IPS-18a (cell line): ENCODE results near the gene PPDPF.
A peak's percentile ranks its signal among the peaks of the same experiment; 100 is the strongest.

Experiments
- H3K27ac ChIP-seq: one replicate; pipeline ENCODE4 v1.5.1; 2013; ENCODE audit warnings: low read length
- H3K27me3 ChIP-seq: one replicate; pipeline ENCODE4 v1.6.1; 2013; ENCODE audit warnings: mild to moderate bottlenecking, low read length; ENCODE audit not compliant: control insufficient read depth, insufficient read depth
- H3K36me3 ChIP-seq: one replicate; pipeline ENCODE4 v1.6.1; 2013; ENCODE audit warnings: low read depth, low read length; ENCODE audit not compliant: control insufficient read depth
- H3K4me1 ChIP-seq: one replicate; pipeline ENCODE4 v1.6.1; 2013; ENCODE audit warnings: low read depth, low read length; ENCODE audit not compliant: control insufficient read depth
- H3K4me3 ChIP-seq: one replicate; pipeline ENCODE4 v1.5.1; 2013; ENCODE audit warnings: low read length
- H3K9ac ChIP-seq: one replicate; pipeline ENCODE4 v1.6.1; 2013; ENCODE audit warnings: mild to moderate bottlenecking, low read length, moderate library complexity
- H3K9me3 ChIP-seq: one replicate; pipeline ENCODE4 v1.6.1; 2013; ENCODE audit warnings: low read depth, low read length; ENCODE audit not compliant: control insufficient read depth

PPDPF gene

GRCh38 chr20:63497138-63497945 lies 23.2 kb upstream of the PPDPF start:
- Histone ChIP-seq H3K9ac (no peak overlapping the region), H3K9me3 (no peaks in the 10 kb centered on the region), H3K27me3 (peaks cover 55% of the 10 kb centered on the region), H3K36me3 (no peaks in the 10 kb centered on the region), H3K4me1 (peaks cover 4% of the 10 kb centered on the region), H3K27ac (no peak overlapping the region), H3K4me3 (peak overlapping the region; percentile 27)

DNA sequence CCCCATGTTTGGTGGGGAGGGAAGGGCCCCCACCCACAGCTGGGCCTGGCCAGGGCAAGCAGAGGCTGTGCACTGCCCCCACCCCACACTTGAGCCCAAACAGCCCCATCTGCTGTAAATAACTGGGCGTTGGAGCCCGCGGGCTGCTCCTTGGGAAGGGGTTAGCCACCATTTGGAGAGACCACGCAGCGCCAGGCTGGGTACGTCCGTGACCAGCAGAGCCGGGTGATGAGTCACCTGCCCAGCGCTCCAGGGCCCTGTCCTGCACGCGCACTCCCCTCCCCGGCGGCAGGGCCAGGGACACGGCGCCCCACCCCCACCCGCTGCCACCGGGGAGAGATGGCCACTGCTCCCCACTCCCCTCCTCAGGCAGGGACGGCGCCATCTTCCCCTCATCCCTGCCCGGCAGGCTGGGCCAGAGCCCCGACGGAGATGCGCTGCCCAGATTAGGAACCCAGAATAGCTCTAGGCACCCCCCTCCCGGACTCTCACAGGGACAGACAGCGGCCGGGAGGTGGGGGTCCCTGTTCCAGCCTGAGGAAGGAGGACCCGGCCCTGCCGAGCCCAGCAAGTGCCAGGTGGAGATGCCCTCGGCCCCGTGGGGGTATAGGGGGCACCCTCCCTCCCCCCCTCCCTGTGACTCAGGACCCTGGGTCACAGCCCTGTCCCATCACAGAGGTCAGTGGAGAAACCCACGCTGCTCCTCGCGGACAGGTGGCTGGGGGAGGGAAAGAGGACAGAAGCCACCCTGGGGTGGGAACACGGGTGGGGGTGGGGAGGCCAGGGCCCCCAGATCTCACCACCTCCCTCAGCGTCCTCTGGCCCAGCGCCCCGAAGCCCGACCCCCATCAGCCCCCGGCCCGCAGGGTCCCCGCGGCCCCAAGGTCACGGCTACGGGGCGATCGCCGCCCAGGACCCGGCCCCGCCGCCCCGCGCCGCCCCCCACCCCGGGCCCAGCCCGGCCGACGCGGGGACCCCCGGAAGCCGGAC lies 22.3 kb upstream of the PPDPF start:
- H3K36me3 ChIP-seq = no peaks in the 10 kb centered on the region
- H3K9ac ChIP-seq = no peak overlapping the region
- no peaks in the 10 kb centered on the region for H3K9me3 ChIP-seq
- no peak overlapping the region for H3K27ac ChIP-seq
- peak overlapping the region; percentile 27 for H3K4me3 ChIP-seq
- peaks cover 55% of the 10 kb centered on the region for H3K27me3 ChIP-seq
- H3K4me1 ChIP-seq = peaks cover 4% of the 10 kb centered on the region

DNA sequence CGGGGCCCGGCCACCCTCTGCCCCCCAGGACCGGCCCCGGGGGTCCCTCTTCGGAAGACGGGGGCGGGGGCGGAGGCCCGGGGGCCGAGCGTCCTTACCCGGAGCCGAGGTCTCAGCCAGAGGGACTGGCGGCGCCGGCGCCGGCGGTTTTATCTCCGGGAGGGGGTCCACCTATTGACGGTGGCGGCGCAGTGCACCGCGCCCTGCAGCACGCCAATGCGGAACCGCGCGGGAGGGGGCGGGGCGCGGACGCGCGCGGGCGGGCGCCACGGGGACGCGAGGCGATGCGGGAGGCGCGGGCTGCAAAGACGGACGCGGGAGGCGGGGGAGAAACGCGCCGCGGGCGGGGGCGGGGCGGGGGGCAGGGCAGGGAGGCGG lies 21.6 kb upstream of the PPDPF start, which contains the start of gene EEF1A2:
Gene EEF1A2 (minus strand): TSS at position 124 of the 378 bp plus-strand sequence. CDS start 1,320 bp downstream, outside the sequence.
- H3K4me3 ChIP-seq = peak within 1 kb of the TSS; percentile 33
- H3K27ac ChIP-seq = no peak within 1 kb of the TSS
- H3K36me3 ChIP-seq = no peaks in the 10 kb centered on the region
- peaks cover 60% of the 10 kb centered on the region for H3K27me3 ChIP-seq
- no peak within 1 kb of the TSS for H3K9ac ChIP-seq
- no peaks in the 10 kb centered on the region for H3K9me3 ChIP-seq
- peaks cover 4% of the 10 kb centered on the region for H3K4me1 ChIP-seq

DNA sequence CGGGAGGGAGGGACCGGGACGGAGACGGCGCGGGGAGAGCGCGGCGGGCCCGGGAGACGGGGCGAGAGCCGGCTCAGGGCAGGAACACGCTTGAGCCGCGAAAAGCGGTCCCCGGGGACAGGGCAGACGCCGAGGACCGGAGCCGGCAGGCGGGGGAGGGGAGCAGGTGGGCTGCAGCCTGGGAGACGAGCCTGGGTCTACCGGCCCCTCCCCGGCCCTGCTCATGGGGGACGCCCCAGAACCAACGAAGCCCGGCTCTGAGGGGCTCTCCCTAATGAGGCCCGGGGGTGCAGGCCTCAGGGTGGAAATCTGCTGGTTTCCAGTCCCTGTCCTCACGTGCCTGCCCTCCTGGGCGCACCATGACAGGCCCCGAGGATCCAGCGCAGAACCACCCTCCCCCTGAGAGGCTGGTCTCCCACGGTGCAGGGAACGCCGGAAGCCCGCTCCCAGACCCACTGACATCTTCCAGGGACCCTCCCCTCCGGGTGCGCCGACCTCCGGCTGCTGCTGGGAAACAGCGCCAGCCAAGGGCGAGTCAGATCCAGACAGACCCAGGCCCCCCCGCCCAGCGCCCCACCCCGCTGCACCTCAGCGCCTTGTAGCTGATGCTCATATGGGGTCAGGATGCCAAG lies 21.1 kb upstream of the PPDPF start:
- Histone ChIP-seq H3K4me3 (peak overlapping the region; percentile 33), H3K9me3 (no peaks in the 10 kb centered on the region), H3K36me3 (no peaks in the 10 kb centered on the region), H3K27me3 (peaks cover 65% of the 10 kb centered on the region), H3K27ac (no peak overlapping the region), H3K9ac (no peak overlapping the region), H3K4me1 (peaks cover 4% of the 10 kb centered on the region)

DNA sequence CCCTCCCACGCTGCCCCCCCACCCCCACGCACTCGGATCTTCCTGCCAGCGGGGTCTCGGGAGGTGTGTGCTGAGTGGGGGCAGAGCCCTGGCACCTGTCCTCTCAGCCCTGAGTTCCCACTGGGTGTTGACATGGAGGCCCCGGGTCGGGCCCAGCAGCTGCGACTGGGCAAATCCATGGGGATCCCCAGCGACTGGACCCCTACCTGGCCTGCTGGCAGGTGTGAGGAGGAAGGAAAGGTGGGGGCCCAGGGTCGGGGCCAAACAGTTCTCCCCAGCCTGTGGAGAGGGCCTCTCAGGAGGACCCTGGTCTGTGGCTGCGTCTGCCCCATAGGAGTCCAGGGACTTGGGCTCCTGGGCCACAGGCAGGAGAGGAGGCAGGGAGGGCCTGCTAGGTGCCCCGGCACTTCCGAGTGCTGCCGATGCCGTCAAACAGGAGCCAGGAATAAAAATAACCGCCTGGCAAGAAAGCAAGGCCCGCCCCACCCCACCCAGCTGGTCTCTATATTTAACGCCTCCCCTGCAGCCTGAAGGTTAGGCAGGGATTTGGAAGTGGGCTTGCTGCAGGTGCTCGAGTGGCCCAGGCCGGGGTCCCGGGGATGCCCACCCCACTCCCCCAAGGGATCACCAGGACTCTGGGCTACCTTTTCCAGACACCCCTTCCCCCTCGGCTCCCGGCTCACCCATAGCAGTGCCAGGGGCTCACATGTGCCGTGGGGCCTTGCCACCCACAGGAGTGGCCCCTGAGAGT lies 20.2 kb upstream of the PPDPF start:
- no peak overlapping the region for H3K9ac ChIP-seq
- H3K36me3 ChIP-seq = no peaks in the 10 kb centered on the region
- H3K4me3 ChIP-seq = no peak overlapping the region
- no peaks in the 10 kb centered on the region for H3K9me3 ChIP-seq
- H3K27ac ChIP-seq = no peak overlapping the region
- H3K27me3 ChIP-seq = peaks cover 71% of the 10 kb centered on the region
- H3K4me1 ChIP-seq = peaks cover 4% of the 10 kb centered on the region

DNA sequence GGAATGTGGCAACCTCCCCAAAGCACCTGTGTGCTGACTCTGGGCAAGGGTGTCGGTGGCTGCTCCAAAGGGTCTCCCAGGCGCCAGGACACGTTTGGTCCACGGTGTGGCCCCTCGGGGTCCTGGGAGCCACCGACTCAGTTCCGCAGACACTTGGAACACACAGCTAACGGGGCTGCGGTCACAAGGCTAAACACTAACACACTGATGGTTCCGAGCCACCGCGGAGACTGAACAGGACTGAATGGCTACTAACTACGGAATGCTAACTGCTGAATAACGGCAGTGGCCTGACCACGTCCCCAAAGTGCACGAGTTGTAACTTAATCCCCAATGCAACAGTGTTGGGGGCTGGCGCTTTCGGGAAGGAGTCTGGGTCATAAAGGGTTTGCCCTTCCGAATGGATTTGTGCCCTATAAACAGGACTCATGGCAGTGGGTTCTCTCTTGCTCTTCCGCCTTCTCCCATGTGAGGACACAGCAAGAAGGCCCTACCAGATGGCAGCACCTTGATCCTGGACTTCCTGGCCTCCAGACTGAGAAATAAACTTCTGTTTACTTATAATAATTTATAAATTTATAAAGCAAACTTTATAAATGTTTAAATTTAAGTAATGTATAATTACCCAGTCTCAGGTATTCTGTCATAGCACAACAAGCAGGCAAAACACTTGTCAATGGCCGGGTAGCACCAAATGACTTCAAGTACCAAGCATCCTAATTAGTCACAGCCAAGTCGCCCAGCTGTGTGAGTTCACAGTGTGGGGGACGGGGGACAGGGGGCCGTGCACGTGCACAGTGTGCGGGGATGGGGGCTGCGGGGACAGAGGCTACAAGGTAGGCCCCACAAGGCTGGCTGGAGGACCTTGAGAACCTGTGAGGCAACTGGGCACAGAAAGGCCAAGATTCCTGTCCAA lies 19.4 kb upstream of the PPDPF start:
- Histone ChIP-seq H3K27ac (no peak overlapping the region), H3K27me3 (peaks cover 62% of the 10 kb centered on the region), H3K36me3 (no peaks in the 10 kb centered on the region), H3K9me3 (no peaks in the 10 kb centered on the region), H3K4me3 (no peak overlapping the region), H3K9ac (no peak overlapping the region), H3K4me1 (peaks cover 4% of the 10 kb centered on the region)

DNA sequence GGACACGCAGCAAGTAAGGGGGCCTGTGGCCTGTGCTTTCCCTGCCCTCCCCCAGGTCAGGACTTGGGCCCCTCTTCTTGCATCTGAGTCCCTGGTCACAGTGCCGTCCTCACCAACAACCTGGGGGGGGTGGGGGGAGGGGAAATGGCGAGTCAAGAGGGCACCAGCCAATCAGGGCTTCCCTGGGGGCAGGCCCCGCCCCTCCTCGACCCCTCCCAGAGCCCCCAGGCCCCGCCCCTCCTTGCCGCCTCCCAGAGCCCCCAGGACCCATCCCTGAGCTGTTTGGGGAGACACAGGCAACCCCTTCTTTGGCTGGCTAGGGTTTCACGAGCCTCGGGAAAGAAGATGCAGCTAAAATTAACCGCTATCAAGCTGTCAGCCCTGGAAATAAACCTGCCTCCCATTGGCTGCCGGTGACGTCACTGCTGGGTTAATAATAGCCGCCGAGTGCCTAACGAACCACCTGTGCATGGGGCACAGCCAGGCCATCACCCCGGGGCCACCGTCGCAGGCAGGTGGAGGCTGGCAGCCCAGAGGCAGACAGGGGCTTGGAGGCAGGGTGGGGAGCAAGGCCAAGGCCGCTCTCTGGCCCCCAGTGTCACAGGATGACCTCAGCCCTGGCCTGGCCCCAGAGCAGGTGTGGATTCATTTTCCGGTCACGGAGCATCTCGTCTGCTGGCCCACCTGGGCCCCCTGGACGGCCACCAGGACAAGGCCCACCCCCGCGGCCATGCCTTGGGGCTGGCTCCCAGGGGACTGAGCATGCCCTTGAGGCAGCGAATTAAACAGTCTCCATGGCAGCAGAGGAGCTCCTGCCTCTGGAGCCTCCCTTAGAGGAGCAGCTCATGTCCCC lies 18.5 kb upstream of the PPDPF start:
- Histone ChIP-seq H3K36me3 (no peaks in the 10 kb centered on the region), H3K9ac (no peak overlapping the region), H3K4me3 (peak overlapping the region; percentile 39), H3K9me3 (no peaks in the 10 kb centered on the region), H3K4me1 (peaks cover 4% of the 10 kb centered on the region), H3K27me3 (peaks cover 54% of the 10 kb centered on the region), H3K27ac (no peak overlapping the region)

GRCh38 chr20:63502671-63503172 lies 17.8 kb upstream of the PPDPF start:
- peaks cover 47% of the 10 kb centered on the region for H3K27me3 ChIP-seq
- H3K27ac ChIP-seq = no peak overlapping the region
- no peak overlapping the region for H3K9ac ChIP-seq

GRCh38 chr20:63503524-63503923 lies 17.0 kb upstream of the PPDPF start:
- no peak overlapping the region for H3K27ac ChIP-seq
- H3K27me3 ChIP-seq = peaks cover 44% of the 10 kb centered on the region
- H3K4me1 ChIP-seq = peaks cover 4% of the 10 kb centered on the region
- H3K4me3 ChIP-seq = no peak overlapping the region
- H3K9me3 ChIP-seq = no peaks in the 10 kb centered on the region
- no peak overlapping the region for H3K9ac ChIP-seq
- H3K36me3 ChIP-seq = no peaks in the 10 kb centered on the region

More at GRCh38 chr20:63502671-63503172, 17.8 kb upstream of the PPDPF start:
- H3K4me3 ChIP-seq = no peak overlapping the region
- no peaks in the 10 kb centered on the region for H3K36me3 ChIP-seq
- H3K9me3 ChIP-seq = no peaks in the 10 kb centered on the region
- H3K4me1 ChIP-seq = peaks cover 4% of the 10 kb centered on the region
